Measurements from ENCODE around the gene RBCK1. TPM values are rescaled to one million over a fixed set of nuclear protein-coding genes. Genes with fewer than 3 reads are reported as not detected.

The RBCK1 gene
- polyA plus RNA-seq, 1 donor from 2014 or later, result 38.4 TPM

DNA sequence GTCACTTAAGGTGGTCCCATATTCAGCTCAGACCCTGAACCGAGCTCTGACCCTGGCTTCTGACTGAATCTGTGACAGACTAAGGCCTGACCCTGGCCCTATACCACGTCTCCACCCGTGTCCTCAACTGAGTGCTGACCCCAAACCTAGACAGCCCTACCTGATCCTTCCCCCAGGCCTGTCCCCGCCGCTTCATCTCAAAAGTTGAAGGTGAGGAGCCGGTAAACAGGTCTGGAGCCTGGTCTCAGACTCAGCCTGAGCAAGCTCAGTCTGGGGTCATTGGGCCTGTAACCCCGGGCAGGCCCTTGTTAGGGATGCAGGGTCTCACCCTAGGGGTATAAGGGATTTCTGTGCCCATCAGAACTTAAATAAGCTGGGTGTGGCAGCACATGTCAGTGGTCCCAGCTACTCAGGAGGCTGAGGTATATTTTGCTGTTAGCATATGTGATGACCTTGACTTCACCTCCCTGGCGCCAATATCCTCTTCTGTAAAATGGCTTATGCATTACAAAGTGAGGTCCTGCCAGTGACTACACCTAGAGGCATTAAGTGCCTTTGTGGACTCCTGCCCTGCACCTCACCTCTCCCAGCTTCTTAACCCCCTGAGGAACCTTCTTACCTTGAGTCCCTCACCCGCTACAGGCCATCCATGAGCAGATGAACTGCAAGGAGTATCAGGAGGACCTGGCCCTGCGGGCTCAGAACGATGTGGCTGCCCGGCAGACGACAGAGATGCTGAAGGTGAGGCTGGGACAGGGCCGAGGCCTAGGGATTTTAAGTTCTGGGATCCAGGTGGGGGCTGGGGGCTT lies 20.0 kb downstream of the RBCK1 start:
- no peaks in the 10 kb centered on the region for H3K9me3 ChIP-seq (ENCODE audit: low read length)
- no peaks in the 10 kb centered on the region for H3K79me2 ChIP-seq (replicated peaks; ENCODE audit: insufficient read depth, low read length)
- no peak overlapping the region for H3K27ac ChIP-seq (ENCODE audit: low read length)
- H4K20me1 ChIP-seq (ENCODE audit: insufficient read depth), result no peaks in the 10 kb centered on the region
- no peak overlapping the region for H3K4me3 ChIP-seq (ENCODE audit: low read length)
- H2AFZ ChIP-seq (ENCODE audit: low read depth, low read length), result no peak overlapping the region
- H3F3A ChIP-seq (ENCODE audit: insufficient read depth, low read length, poor library complexity, severe bottlenecking), result no peaks in the 10 kb centered on the region
- no peaks in the 10 kb centered on the region for H3K27me3 ChIP-seq (ENCODE audit: insufficient read depth, low read depth, low read length)
- no peak overlapping the region for H3K4me2 ChIP-seq (ENCODE audit: low read length)
- H3K9me2 ChIP-seq (ENCODE audit: insufficient read depth, low read length), result no peaks in the 10 kb centered on the region
- H3K9ac ChIP-seq (ENCODE audit: low read length), result no peak overlapping the region
- no peak for TF ChIP-seq EZH2 (IDR thresholded peaks at IDR 0.05; ENCODE audit: borderline replicate concordance, insufficient read depth, low read length, poor library complexity, severe bottlenecking)
- TF ChIP-seq, protein P1, sequence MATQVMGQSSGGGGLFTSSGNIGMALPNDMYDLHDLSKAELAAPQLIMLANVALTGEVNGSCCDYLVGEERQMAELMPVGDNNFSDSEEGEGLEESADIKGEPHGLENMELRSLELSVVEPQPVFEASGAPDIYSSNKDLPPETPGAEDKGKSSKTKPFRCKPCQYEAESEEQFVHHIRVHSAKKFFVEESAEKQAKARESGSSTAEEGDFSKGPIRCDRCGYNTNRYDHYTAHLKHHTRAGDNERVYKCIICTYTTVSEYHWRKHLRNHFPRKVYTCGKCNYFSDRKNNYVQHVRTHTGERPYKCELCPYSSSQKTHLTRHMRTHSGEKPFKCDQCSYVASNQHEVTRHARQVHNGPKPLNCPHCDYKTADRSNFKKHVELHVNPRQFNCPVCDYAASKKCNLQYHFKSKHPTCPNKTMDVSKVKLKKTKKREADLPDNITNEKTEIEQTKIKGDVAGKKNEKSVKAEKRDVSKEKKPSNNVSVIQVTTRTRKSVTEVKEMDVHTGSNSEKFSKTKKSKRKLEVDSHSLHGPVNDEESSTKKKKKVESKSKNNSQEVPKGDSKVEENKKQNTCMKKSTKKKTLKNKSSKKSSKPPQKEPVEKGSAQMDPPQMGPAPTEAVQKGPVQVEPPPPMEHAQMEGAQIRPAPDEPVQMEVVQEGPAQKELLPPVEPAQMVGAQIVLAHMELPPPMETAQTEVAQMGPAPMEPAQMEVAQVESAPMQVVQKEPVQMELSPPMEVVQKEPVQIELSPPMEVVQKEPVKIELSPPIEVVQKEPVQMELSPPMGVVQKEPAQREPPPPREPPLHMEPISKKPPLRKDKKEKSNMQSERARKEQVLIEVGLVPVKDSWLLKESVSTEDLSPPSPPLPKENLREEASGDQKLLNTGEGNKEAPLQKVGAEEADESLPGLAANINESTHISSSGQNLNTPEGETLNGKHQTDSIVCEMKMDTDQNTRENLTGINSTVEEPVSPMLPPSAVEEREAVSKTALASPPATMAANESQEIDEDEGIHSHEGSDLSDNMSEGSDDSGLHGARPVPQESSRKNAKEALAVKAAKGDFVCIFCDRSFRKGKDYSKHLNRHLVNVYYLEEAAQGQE (IDR thresholded peaks at IDR 0.05; ENCODE audit: borderline replicate concordance), result no peak
- no peak for TF ChIP-seq TAF1 (IDR thresholded peaks at IDR 0.05; ENCODE audit: low read depth)
- no peak for TF ChIP-seq EP300 (conservative IDR thresholded peaks at IDR 0.05; ENCODE audit: poor library complexity, severe bottlenecking)
- TF ChIP-seq, protein P2, sequence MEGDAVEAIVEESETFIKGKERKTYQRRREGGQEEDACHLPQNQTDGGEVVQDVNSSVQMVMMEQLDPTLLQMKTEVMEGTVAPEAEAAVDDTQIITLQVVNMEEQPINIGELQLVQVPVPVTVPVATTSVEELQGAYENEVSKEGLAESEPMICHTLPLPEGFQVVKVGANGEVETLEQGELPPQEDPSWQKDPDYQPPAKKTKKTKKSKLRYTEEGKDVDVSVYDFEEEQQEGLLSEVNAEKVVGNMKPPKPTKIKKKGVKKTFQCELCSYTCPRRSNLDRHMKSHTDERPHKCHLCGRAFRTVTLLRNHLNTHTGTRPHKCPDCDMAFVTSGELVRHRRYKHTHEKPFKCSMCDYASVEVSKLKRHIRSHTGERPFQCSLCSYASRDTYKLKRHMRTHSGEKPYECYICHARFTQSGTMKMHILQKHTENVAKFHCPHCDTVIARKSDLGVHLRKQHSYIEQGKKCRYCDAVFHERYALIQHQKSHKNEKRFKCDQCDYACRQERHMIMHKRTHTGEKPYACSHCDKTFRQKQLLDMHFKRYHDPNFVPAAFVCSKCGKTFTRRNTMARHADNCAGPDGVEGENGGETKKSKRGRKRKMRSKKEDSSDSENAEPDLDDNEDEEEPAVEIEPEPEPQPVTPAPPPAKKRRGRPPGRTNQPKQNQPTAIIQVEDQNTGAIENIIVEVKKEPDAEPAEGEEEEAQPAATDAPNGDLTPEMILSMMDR (IDR thresholded peaks at IDR 0.05; ENCODE audit: poor library complexity, severe bottlenecking), result no peak
- TF ChIP-seq POLR2AphosphoS5 (IDR thresholded peaks at IDR 0.05), result no peak
- TF ChIP-seq RAD21 (conservative IDR thresholded peaks at IDR 0.05), result no peak
- TF ChIP-seq SMC3 (conservative IDR thresholded peaks at IDR 0.05; ENCODE audit: poor library complexity), result no peak
- no peaks in the 10 kb centered on the region for H3K36me3 ChIP-seq (ENCODE audit: insufficient read depth, low read length)

- TF ChIP-seq EZH2 (IDR thresholded peaks at IDR 0.05; ENCODE audit: borderline replicate concordance, insufficient read depth, low read length, poor library complexity, severe bottlenecking) (no peak), RAD21 (conservative IDR thresholded peaks at IDR 0.05) (no peak), TAF1 (IDR thresholded peaks at IDR 0.05; ENCODE audit: low read depth) (no peak), MXI1 (conservative IDR thresholded peaks at IDR 0.05; ENCODE audit: poor library complexity, severe bottlenecking) (no peak), SMC3 (conservative IDR thresholded peaks at IDR 0.05; ENCODE audit: poor library complexity) (no peak), POLR2AphosphoS5 (IDR thresholded peaks at IDR 0.05) (no peak), EP300 (conservative IDR thresholded peaks at IDR 0.05; ENCODE audit: poor library complexity, severe bottlenecking) (no peak)
- TF ChIP-seq, protein P2 (IDR thresholded peaks at IDR 0.05; ENCODE audit: poor library complexity, severe bottlenecking), result no peak
- TF ChIP-seq, protein P1 (IDR thresholded peaks at IDR 0.05; ENCODE audit: borderline replicate concordance), result no peak
- Histone ChIP-seq H3K4me2 (ENCODE audit: low read length) (no peak overlapping the region), H3F3A (ENCODE audit: insufficient read depth, low read length, poor library complexity, severe bottlenecking) (no peaks in the 10 kb centered on the region), H3K79me2 (replicated peaks; ENCODE audit: insufficient read depth, low read length) (no peaks in the 10 kb centered on the region), H3K27ac (ENCODE audit: low read length) (no peak overlapping the region), H3K36me3 (ENCODE audit: insufficient read depth, low read length) (no peaks in the 10 kb centered on the region), H4K20me1 (ENCODE audit: insufficient read depth) (no peaks in the 10 kb centered on the region), H3K9ac (ENCODE audit: low read length) (no peak overlapping the region), H3K9me2 (ENCODE audit: insufficient read depth, low read length) (no peaks in the 10 kb centered on the region), H3K9me3 (ENCODE audit: low read length) (no peaks in the 10 kb centered on the region), H2AFZ (ENCODE audit: low read depth, low read length) (no peak overlapping the region), H3K27me3 (ENCODE audit: insufficient read depth, low read depth, low read length) (no peaks in the 10 kb centered on the region), H3K4me3 (ENCODE audit: low read length) (no peak overlapping the region)
Observed at GRCh38 chr20:428658-429200, 20.6 kb downstream of the RBCK1 start.

All from neural cell (in vitro differentiated cells).